ENCODE data around the gene ALPK3.

- TF ChIP-seq CTCF (IDR thresholded peaks at IDR 0.05) (no peak), POLR2A (IDR thresholded peaks at IDR 0.05) (no peak)
Measured at GRCh38 chr15:84847382-84847781, 30.2 kb downstream of the ALPK3 start.

All from lower leg skin (tissue), 3 donors.